HT-29 (cell line): ENCODE measurements around the gene CXCR1. TPM values are rescaled to one million over a fixed set of nuclear protein-coding genes. Genes with fewer than 3 reads are reported as not detected.

Source experiments
- total RNA-seq: library from RNA; depleted of rRNA; stranded (reverse); fragments of >200 nt; shearing (Covaris generic); gene quantifications from 2 replicates; pipeline ENCODE4 v1.2.3, GENCODE V29; 2014; rRNA removed

Gene CXCR1
- total RNA-seq, 1 experiment from 2014 or later: not detected

Other genes with a start within 250 kb of the CXCR1 start
- gene TNS1, start 164.0 kb downstream of the CXCR1 start, total RNA-seq: 8.9 and 13.8 TPM in 2 replicates
- gene RUFY4, start 97.7 kb downstream of the CXCR1 start, total RNA-seq: not detected in 2 replicates
- gene CXCR2, start 40.9 kb downstream of the CXCR1 start, total RNA-seq: not detected in 2 replicates
- 220 and 244 TPM in 2 replicates for gene ARPC2, start 50.2 kb upstream of the CXCR1 start, total RNA-seq
- gene GPBAR1, start 94.1 kb upstream of the CXCR1 start, total RNA-seq: 0.05 and 0.56 TPM in 2 replicates
- 266 and 310 TPM in 2 replicates for gene AAMP, start 103.2 kb upstream of the CXCR1 start, total RNA-seq
- 73.9 and 77.2 TPM in 2 replicates for gene PNKD, start 103.6 kb upstream of the CXCR1 start, total RNA-seq
- 229 and 311 TPM in 2 replicates for gene TMBIM1, start 125.5 kb upstream of the CXCR1 start, total RNA-seq
- gene CATIP, start 189.9 kb upstream of the CXCR1 start, total RNA-seq: 1.6 TPM in 1 of 2 replicates, not detected in the other
- 0.33 and 0.86 TPM in 2 replicates for gene SLC11A1, start 215.3 kb upstream of the CXCR1 start, total RNA-seq
- 132 and 151 TPM in 2 replicates for gene CTDSP1, start 232.9 kb upstream of the CXCR1 start, total RNA-seq